Type B pancreatic cell (in vitro differentiated cells): ENCODE measurements around the gene MYLK. TPM values are rescaled to one million over a fixed set of nuclear protein-coding genes. Genes with fewer than 3 reads are reported as not detected.

Source experiments
- DNase-seq: peaks from one replicate; pipeline ENCODE4 v3.0.0; 2021; ENCODE audit warnings: mixed read lengths; ENCODE audit not compliant: unreplicated experiment; ENCODE audit errors: extremely low spot score
- H3K27ac Mint-ChIP-seq: 2 replicates; pipeline ENCODE4 v1.8.0; 2021; ENCODE audit warnings: mild to moderate bottlenecking, mixed read lengths
- H3K27me3 Mint-ChIP-seq: 2 replicates; pipeline ENCODE4 v1.8.0; 2021; ENCODE audit warnings: mixed read lengths
- H3K36me3 Mint-ChIP-seq: 2 replicates; pipeline ENCODE4 v1.8.0; 2021; ENCODE audit warnings: mixed read lengths
- H3K4me1 Mint-ChIP-seq: one replicate; pipeline ENCODE4 v1.8.0; 2021; ENCODE audit warnings: mixed read lengths; ENCODE audit not compliant: unreplicated experiment
- H3K4me3 Mint-ChIP-seq: 2 replicates; pipeline ENCODE4 v1.8.0; 2021; ENCODE audit warnings: mild to moderate bottlenecking, mixed read lengths
- H3K9me3 Mint-ChIP-seq: 2 replicates; pipeline ENCODE4 v1.8.0; 2021; ENCODE audit warnings: mixed read lengths
- total RNA-seq: library from RNA; stranded (reverse); gene quantifications from 2 replicates; pipeline ENCODE4 v1.2.1, GENCODE V29; 2021; ENCODE audit warnings: low replicate concordance
- TF ChIP-seq, protein P1 (sequence below): fragments of 200-600 bp; sonication (generic); conservative IDR thresholded peaks from 2 replicates; pipeline ENCODE4 v1.5.0; 2021; ENCODE audit warnings: antibody characterized with exemption, mild to moderate bottlenecking

MYLK gene
- total RNA-seq, 1 donor from 2014 or later = 16.8 TPM

GRCh38 chr3:123881771-123882170 is 2.4 kb downstream of the MYLK start:
- no peak for DNase-seq
- Mint-ChIP-seq H3K4me1 (peaks cover 8% of the 10 kb centered on the region), H3K27me3 (peaks cover 54% of the 10 kb centered on the region), H3K27ac (no peak overlapping the region), H3K9me3 (no peaks in the 10 kb centered on the region), H3K36me3 (no peaks in the 10 kb centered on the region), H3K4me3 (peak overlapping the region; percentile 22)
- TF ChIP-seq, protein P1, sequence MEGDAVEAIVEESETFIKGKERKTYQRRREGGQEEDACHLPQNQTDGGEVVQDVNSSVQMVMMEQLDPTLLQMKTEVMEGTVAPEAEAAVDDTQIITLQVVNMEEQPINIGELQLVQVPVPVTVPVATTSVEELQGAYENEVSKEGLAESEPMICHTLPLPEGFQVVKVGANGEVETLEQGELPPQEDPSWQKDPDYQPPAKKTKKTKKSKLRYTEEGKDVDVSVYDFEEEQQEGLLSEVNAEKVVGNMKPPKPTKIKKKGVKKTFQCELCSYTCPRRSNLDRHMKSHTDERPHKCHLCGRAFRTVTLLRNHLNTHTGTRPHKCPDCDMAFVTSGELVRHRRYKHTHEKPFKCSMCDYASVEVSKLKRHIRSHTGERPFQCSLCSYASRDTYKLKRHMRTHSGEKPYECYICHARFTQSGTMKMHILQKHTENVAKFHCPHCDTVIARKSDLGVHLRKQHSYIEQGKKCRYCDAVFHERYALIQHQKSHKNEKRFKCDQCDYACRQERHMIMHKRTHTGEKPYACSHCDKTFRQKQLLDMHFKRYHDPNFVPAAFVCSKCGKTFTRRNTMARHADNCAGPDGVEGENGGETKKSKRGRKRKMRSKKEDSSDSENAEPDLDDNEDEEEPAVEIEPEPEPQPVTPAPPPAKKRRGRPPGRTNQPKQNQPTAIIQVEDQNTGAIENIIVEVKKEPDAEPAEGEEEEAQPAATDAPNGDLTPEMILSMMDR = no peak

- H3K36me3 Mint-ChIP-seq = no peaks in the 10 kb centered on the region
- DNase-seq = no peak
- peak overlapping the region; percentile 22 for H3K4me3 Mint-ChIP-seq
Observed at GRCh38 chr3:123880998-123881561, 3.1 kb downstream of the MYLK start.

DNA sequence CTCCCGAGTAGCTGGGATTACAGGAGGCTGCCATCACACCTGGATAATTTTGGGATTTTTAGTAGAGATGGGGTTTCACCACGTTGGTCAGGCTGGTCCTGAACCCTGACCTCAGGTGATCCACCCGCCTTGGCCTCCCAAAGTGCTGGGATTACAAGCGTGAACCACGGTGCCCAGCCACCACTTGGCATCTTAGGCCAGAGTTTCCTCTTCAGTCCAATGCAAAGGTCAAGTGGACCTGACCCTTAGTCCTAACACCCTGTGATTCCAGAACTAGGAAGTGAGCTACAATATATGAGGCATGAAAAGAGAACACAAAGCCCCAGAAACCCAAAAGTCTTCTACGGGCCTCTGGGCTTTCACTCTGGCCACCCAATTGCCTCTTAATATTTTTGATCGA is 5.3 kb downstream of the MYLK start:
- Mint-ChIP-seq H3K9me3 (no peaks in the 10 kb centered on the region), H3K36me3 (no peaks in the 10 kb centered on the region), H3K27ac (no peak overlapping the region), H3K27me3 (peaks cover 39% of the 10 kb centered on the region), H3K4me3 (no peak overlapping the region), H3K4me1 (peaks cover 8% of the 10 kb centered on the region)
- TF ChIP-seq, protein P1 = no peak
- DNase-seq = no peak

More at GRCh38 chr3:123880998-123881561, 3.1 kb downstream of the MYLK start:
- TF ChIP-seq, protein P1 = peak; percentile 68
- peaks cover 49% of the 10 kb centered on the region for H3K27me3 Mint-ChIP-seq
- no peak overlapping the region for H3K27ac Mint-ChIP-seq
- peaks cover 8% of the 10 kb centered on the region for H3K4me1 Mint-ChIP-seq
- H3K9me3 Mint-ChIP-seq = no peaks in the 10 kb centered on the region

GRCh38 chr3:123877965-123878364 is 6.2 kb downstream of the MYLK start:
- no peak overlapping the region for H3K27ac Mint-ChIP-seq
- TF ChIP-seq, protein P1 = no peak
- H3K9me3 Mint-ChIP-seq = no peaks in the 10 kb centered on the region
- peaks cover 2% of the 10 kb centered on the region for H3K4me1 Mint-ChIP-seq
- peaks cover 30% of the 10 kb centered on the region for H3K27me3 Mint-ChIP-seq
- no peaks in the 10 kb centered on the region for H3K36me3 Mint-ChIP-seq
- DNase-seq = no peak
- H3K4me3 Mint-ChIP-seq = no peak overlapping the region

- no peak for DNase-seq
- H3K36me3 Mint-ChIP-seq = no peaks in the 10 kb centered on the region
- no peaks in the 10 kb centered on the region for H3K4me1 Mint-ChIP-seq
- H3K27ac Mint-ChIP-seq = no peak overlapping the region
- TF ChIP-seq, protein P1 = no peak
- no peak overlapping the region for H3K4me3 Mint-ChIP-seq
- H3K9me3 Mint-ChIP-seq = no peaks in the 10 kb centered on the region
- peaks cover 25% of the 10 kb centered on the region for H3K27me3 Mint-ChIP-seq
Observed at GRCh38 chr3:123877466-123877865, 6.7 kb downstream of the MYLK start.
